Peyer's patch (tissue), 4 donors: ENCODE data around the gene FBXO28. TPM values are rescaled to one million over a fixed set of nuclear protein-coding genes. Genes with fewer than 3 reads are reported as not detected.

Experiments
- DNase-seq, 3 donors: peaks; one replicate each; pipeline ENCODE4 v3.0.0-alpha.2; 2017 to 2019
- H3K27ac ChIP-seq, 4 donors: fragments of 200-600 bp; sonication (generic); one replicate each; pipeline ENCODE4 v1.5.1; 2016 to 2019
- H3K27me3 ChIP-seq, 2 donors: fragments of 200-600 bp; sonication (generic); one replicate each; pipeline ENCODE4 v1.5.1; 2019
- H3K36me3 ChIP-seq, 3 donors: fragments of 200-600 bp; sonication (generic); one replicate each; pipeline ENCODE4 v1.5.1; 2016 to 2019
- H3K4me1 ChIP-seq, 4 donors: fragments of 200-600 bp; sonication (generic); one replicate each; pipeline ENCODE4 v1.5.1; 2016 to 2019
- H3K4me3 ChIP-seq, 4 donors: fragments of 200-600 bp; sonication (generic); 1 replicate in 3 of 4; 2 replicates in 1 of 4; pipeline ENCODE4 v1.5.1; 2016 to 2019; ENCODE audit warnings: mild to moderate bottlenecking in 1 of 4
- H3K9me3 ChIP-seq, 4 donors: fragments of 200-600 bp; sonication (generic); one replicate each; pipeline ENCODE4 v1.5.1; 2016 to 2019; ENCODE audit warnings: mild to moderate bottlenecking in 1 of 4
- POLR2A ChIP-seq, 2 donors: fragments of 450-650 bp; IDR thresholded peaks; one replicate each; pipeline ENCODE4 v1.5.1; 2017; ENCODE audit warnings: antibody characterized with exemption in 2 of 2, mild to moderate bottlenecking in 2 of 2, moderate library complexity in 2 of 2
- total RNA-seq, 4 donors: library from RNA; depleted of rRNA; stranded (reverse); fragments of >200 nt; gene quantifications; one replicate each; pipeline ENCODE4 v1.1.0, GENCODE V29; 2016
- TF ChIP-seq, protein P1 (sequence below), 6 experiments: fragments of 450-650 bp in 4 of 6; fragments of 200-600 bp in 2 of 6; sonication (generic) in 1 of 6; IDR thresholded peaks; one replicate each; pipeline ENCODE4 v1.5.1; 2017 to 2019; ENCODE audit warnings: antibody characterized with exemption in 6 of 6, mild to moderate bottlenecking in 3 of 6, moderate library complexity in 1 of 6

Gene FBXO28
- total RNA-seq, 4 donors from 2014 or later = 20.5 to 34.0 (median 28.5) TPM

GRCh38 chr1:224096773-224097172, 17.1 kb upstream of the FBXO28 start:
- no peak overlapping the region for H3K27ac ChIP-seq
- no peak for TF ChIP-seq POLR2A (IDR thresholded peaks at IDR 0.05)
- TF ChIP-seq, protein P1, sequence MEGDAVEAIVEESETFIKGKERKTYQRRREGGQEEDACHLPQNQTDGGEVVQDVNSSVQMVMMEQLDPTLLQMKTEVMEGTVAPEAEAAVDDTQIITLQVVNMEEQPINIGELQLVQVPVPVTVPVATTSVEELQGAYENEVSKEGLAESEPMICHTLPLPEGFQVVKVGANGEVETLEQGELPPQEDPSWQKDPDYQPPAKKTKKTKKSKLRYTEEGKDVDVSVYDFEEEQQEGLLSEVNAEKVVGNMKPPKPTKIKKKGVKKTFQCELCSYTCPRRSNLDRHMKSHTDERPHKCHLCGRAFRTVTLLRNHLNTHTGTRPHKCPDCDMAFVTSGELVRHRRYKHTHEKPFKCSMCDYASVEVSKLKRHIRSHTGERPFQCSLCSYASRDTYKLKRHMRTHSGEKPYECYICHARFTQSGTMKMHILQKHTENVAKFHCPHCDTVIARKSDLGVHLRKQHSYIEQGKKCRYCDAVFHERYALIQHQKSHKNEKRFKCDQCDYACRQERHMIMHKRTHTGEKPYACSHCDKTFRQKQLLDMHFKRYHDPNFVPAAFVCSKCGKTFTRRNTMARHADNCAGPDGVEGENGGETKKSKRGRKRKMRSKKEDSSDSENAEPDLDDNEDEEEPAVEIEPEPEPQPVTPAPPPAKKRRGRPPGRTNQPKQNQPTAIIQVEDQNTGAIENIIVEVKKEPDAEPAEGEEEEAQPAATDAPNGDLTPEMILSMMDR (IDR thresholded peaks at IDR 0.05) = no peak
- H3K4me3 ChIP-seq = no peak overlapping the region
- H3K9me3 ChIP-seq = no peaks in the 10 kb centered on the region
- no peaks in the 10 kb centered on the region for H3K4me1 ChIP-seq
- DNase-seq = no peak
- no peaks in the 10 kb centered on the region for H3K36me3 ChIP-seq
- no peaks in the 10 kb centered on the region for H3K27me3 ChIP-seq

DNA sequence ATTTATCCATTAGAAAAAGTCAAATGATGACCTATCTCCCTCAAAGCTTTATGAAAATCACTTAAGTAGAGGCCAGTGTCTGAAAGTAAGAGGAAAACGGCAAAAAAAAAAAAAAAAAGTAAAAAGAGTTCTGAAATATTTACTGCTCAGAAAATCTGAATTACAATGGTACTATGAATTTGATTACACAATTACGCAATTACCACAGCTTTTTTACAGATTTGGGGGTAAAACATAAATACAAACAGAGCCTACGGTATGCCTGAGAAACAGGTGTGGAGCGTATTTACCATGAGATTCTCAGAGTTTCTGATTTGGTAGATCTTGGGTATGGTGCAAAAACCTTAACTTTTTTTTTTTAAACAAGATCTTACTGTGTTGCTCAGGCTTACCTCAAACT, 15.9 kb upstream of the FBXO28 start:
- Histone ChIP-seq H3K9me3 (no peaks in the 10 kb centered on the region), H3K4me1 (no peaks in the 10 kb centered on the region), H3K27ac (no peak overlapping the region), H3K4me3 (no peak overlapping the region), H3K36me3 (no peaks in the 10 kb centered on the region), H3K27me3 (no peaks in the 10 kb centered on the region)
- DNase-seq = no peak
- no peak for TF ChIP-seq POLR2A (IDR thresholded peaks at IDR 0.05)
- TF ChIP-seq, protein P1 (IDR thresholded peaks at IDR 0.05) = no peak

- Histone ChIP-seq H3K4me3 (no peak overlapping the region), H3K27ac (no peak overlapping the region)
- DNase-seq = peak in 2 of 3 donors; percentile 49 to 51
Measured at GRCh38 chr1:224106568-224107281, 7.2 kb upstream of the FBXO28 start.

GRCh38 chr1:224107282-224107625, 6.7 kb upstream of the FBXO28 start:
- Histone ChIP-seq H3K4me1 (no peaks in the 10 kb centered on the region), H3K36me3 (no peaks in the 10 kb centered on the region), H3K4me3 (no peak overlapping the region), H3K27me3 (no peaks in the 10 kb centered on the region), H3K27ac (no peak overlapping the region), H3K9me3 (no peaks in the 10 kb centered on the region)
- DNase-seq = no peak
- no peak for TF ChIP-seq POLR2A (IDR thresholded peaks at IDR 0.05)
- TF ChIP-seq, protein P1 (IDR thresholded peaks at IDR 0.05) = no peak

More at GRCh38 chr1:224106568-224107281, 7.2 kb upstream of the FBXO28 start:
- Histone ChIP-seq H3K9me3 (no peaks in the 10 kb centered on the region), H3K36me3 (no peaks in the 10 kb centered on the region), H3K4me1 (no peaks in the 10 kb centered on the region), H3K27me3 (no peaks in the 10 kb centered on the region)
- no peak for TF ChIP-seq POLR2A (IDR thresholded peaks at IDR 0.05)
- TF ChIP-seq, protein P1 (IDR thresholded peaks at IDR 0.05) = peak in 4 of 6 experiments; percentile 25 to 56 (median 40)

- Histone ChIP-seq H3K27ac (no peak overlapping the region), H3K27me3 (no peaks in the 10 kb centered on the region), H3K4me1 (no peaks in the 10 kb centered on the region), H3K4me3 (no peak overlapping the region), H3K9me3 (no peaks in the 10 kb centered on the region), H3K36me3 (no peaks in the 10 kb centered on the region)
- no peak for DNase-seq
- TF ChIP-seq, protein P1 (IDR thresholded peaks at IDR 0.05) = no peak
- TF ChIP-seq POLR2A (IDR thresholded peaks at IDR 0.05) = no peak
Measured at GRCh38 chr1:224108991-224109390, 4.9 kb upstream of the FBXO28 start.
